Lower lobe of right lung (tissue), 2 donors: ENCODE measurements around the gene SALL1. TPM values are rescaled to one million over a fixed set of nuclear protein-coding genes. Genes with fewer than 3 reads are reported as not detected.

ENCODE experiments used
- ATAC-seq, 2 donors: fragments of 200-7000 bp; cut with Tn5 transposase; one replicate each; pipeline ENCODE4 v1.9.1; 2020 to 2022; ENCODE audit warnings: mild to moderate bottlenecking in 2 of 2, moderate library complexity in 2 of 2
- DNase-seq: peaks from one replicate; pipeline ENCODE4 v3.0.0-alpha.2; 2020
- H3K27ac ChIP-seq: fragments of 200-600 bp; one replicate; pipeline ENCODE4 v1.8.0; 2022
- H3K27me3 ChIP-seq: fragments of 200-600 bp; one replicate; pipeline ENCODE4 v1.8.0; 2022; ENCODE audit warnings: low read depth
- H3K36me3 ChIP-seq: fragments of 200-600 bp; one replicate; pipeline ENCODE4 v1.8.0; 2022; ENCODE audit warnings: mild to moderate bottlenecking
- H3K4me1 ChIP-seq: fragments of 200-600 bp; one replicate; pipeline ENCODE4 v1.8.0; 2022
- H3K4me3 ChIP-seq: fragments of 200-600 bp; one replicate; pipeline ENCODE4 v1.8.0; 2022; ENCODE audit warnings: mild to moderate bottlenecking
- H3K9me3 ChIP-seq: fragments of 200-600 bp; one replicate; pipeline ENCODE4 v1.8.0; 2022
- CTCF ChIP-seq: fragments of 200-600 bp; IDR thresholded peaks from one replicate; pipeline ENCODE4 v1.8.0; 2022; ENCODE audit warnings: antibody characterized with exemption, mild to moderate bottlenecking
- intact Hi-C: fragments of 100-400 bp; cut with DNase I; formaldehyde crosslinking; loops from one replicate; pipeline ENCODE4 v1.11.0; 2022
- total RNA-seq: library from RNA; stranded (reverse); fragmentation: NEBNext Ultra II Directional; extraction: Animal tissue kit (Norgen Biotek cat#: 25700); gene quantifications from one replicate; pipeline ENCODE4 v1.2.1, GENCODE V29; 2021
- donor health status: DM: no; HTN: yes; CAD: no; lungs with severe emphysema.

SALL1 gene
- total RNA-seq, 1 donor from 2014 or later, result not detected

GRCh38 chr16:51167170-51167895, 16.3 kb upstream of the SALL1 start:
- no peak for ATAC-seq
- Histone ChIP-seq H3K27ac (no peak overlapping the region), H3K4me3 (no peak overlapping the region), H3K27me3 (peaks cover 6% of the 10 kb centered on the region), H3K4me1 (no peaks in the 10 kb centered on the region), H3K9me3 (no peaks in the 10 kb centered on the region), H3K36me3 (no peaks in the 10 kb centered on the region)
- DNase-seq, result no peak
- no peak for TF ChIP-seq CTCF
- intact Hi-C loops, result no loop called here

GRCh38 chr16:51166541-51166940, 15.5 kb upstream of the SALL1 start:
- H3K4me3 ChIP-seq, result no peak overlapping the region
- DNase-seq (no peak), ATAC-seq (no peak)
- no peaks in the 10 kb centered on the region for H3K4me1 ChIP-seq
- peaks cover 6% of the 10 kb centered on the region for H3K27me3 ChIP-seq
- H3K9me3 ChIP-seq, result no peaks in the 10 kb centered on the region
- no peaks in the 10 kb centered on the region for H3K36me3 ChIP-seq
- TF ChIP-seq CTCF, result no peak
- H3K27ac ChIP-seq, result no peak overlapping the region
- intact Hi-C loops, result no loop called here

- peaks cover 8% of the 10 kb centered on the region for H3K27me3 ChIP-seq
These were observed 15.0 kb upstream of the SALL1 start for GRCh38 chr16:51166091-51166490.

GRCh38 chr16:51165043-51165442, 14.0 kb upstream of the SALL1 start:
- TF ChIP-seq CTCF, result no peak
- DNase-seq (no peak), ATAC-seq (no peak)
- Histone ChIP-seq H3K4me3 (no peak overlapping the region), H3K27ac (no peak overlapping the region), H3K9me3 (no peaks in the 10 kb centered on the region), H3K27me3 (peaks cover 15% of the 10 kb centered on the region), H3K4me1 (no peaks in the 10 kb centered on the region), H3K36me3 (no peaks in the 10 kb centered on the region)
- intact Hi-C loops, result no loop called here

More at GRCh38 chr16:51166091-51166490, 15.0 kb upstream of the SALL1 start:
- no peaks in the 10 kb centered on the region for H3K9me3 ChIP-seq
- intact Hi-C loops, result no loop called here
- ATAC-seq (no peak), DNase-seq (no peak)
- no peak for TF ChIP-seq CTCF
- H3K36me3 ChIP-seq, result no peaks in the 10 kb centered on the region
- no peak overlapping the region for H3K4me3 ChIP-seq
- H3K27ac ChIP-seq, result no peak overlapping the region
- no peaks in the 10 kb centered on the region for H3K4me1 ChIP-seq

- DNase-seq, result no peak
- intact Hi-C loops, result no loop called here
- H3K27ac ChIP-seq, result no peak overlapping the region
- peaks cover 19% of the 10 kb centered on the region for H3K27me3 ChIP-seq
- H3K9me3 ChIP-seq, result no peaks in the 10 kb centered on the region
- TF ChIP-seq CTCF, result no peak
- no peak overlapping the region for H3K4me3 ChIP-seq
- ATAC-seq, result no peak
- no peaks in the 10 kb centered on the region for H3K4me1 ChIP-seq
- no peaks in the 10 kb centered on the region for H3K36me3 ChIP-seq
These were observed 13.5 kb upstream of the SALL1 start for GRCh38 chr16:51164574-51164973.
